ENCODE measurements around the gene CNTN1.

DNA sequence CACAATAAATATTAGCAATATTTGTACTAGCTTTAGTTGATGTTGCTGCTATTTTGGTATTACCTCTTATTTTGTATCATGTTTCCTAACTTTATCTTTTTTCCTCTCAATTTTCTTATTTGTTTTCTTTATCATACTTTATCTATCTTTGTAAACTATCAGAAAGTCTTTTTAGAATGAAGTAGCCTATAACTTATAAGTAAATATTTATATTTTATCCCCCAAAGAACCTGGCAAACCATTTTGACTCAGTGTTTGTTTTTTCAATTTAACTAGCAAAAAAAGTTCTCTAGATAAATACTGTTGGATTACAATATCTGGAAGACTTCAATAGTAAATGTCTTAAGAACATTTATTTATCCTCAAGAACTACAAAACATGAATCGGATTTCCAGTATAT, 360.2 kb downstream of the CNTN1 start:
- TF ChIP-seq, protein P1, sequence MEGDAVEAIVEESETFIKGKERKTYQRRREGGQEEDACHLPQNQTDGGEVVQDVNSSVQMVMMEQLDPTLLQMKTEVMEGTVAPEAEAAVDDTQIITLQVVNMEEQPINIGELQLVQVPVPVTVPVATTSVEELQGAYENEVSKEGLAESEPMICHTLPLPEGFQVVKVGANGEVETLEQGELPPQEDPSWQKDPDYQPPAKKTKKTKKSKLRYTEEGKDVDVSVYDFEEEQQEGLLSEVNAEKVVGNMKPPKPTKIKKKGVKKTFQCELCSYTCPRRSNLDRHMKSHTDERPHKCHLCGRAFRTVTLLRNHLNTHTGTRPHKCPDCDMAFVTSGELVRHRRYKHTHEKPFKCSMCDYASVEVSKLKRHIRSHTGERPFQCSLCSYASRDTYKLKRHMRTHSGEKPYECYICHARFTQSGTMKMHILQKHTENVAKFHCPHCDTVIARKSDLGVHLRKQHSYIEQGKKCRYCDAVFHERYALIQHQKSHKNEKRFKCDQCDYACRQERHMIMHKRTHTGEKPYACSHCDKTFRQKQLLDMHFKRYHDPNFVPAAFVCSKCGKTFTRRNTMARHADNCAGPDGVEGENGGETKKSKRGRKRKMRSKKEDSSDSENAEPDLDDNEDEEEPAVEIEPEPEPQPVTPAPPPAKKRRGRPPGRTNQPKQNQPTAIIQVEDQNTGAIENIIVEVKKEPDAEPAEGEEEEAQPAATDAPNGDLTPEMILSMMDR (IDR thresholded peaks at IDR 0.05): no peak
- TF ChIP-seq POLR2A (IDR thresholded peaks at IDR 0.05): no peak
